Neural progenitor cell (in vitro differentiated cells): ENCODE measurements around the gene LAGE3. TPM values are rescaled to one million over a fixed set of nuclear protein-coding genes. Genes with fewer than 3 reads are reported as not detected.

ENCODE experiments used
- DNase-seq: peaks from one replicate; pipeline ENCODE4 v3.0.0-alpha.2; 2016; ENCODE audit warnings: low spot score
- H2AFZ ChIP-seq: fragments of 200-600 bp; sonication (generic); replicated peaks from 2 replicates; pipeline ENCODE4 v1.6.1; 2016; ENCODE audit warnings: antibody characterized with exemption
- H3F3A ChIP-seq: fragments of 200-600 bp; sonication (generic); 2 replicates; pipeline ENCODE4 v1.6.1; 2016; ENCODE audit warnings: antibody characterized with exemption, low read depth
- H3K27ac ChIP-seq: fragments of 200-600 bp; sonication (generic); 2 replicates; pipeline ENCODE4 v1.5.1; 2016; ENCODE audit warnings: mild to moderate bottlenecking
- H3K27me3 ChIP-seq: fragments of 200-600 bp; sonication (generic); 2 replicates; pipeline ENCODE4 v1.6.1; 2016; ENCODE audit warnings: mild to moderate bottlenecking, moderate library complexity
- H3K36me3 ChIP-seq: fragments of 200-600 bp; sonication (generic); 2 replicates; pipeline ENCODE4 v1.5.1; 2016
- H3K4me1 ChIP-seq: fragments of 200-600 bp; sonication (generic); 2 replicates; pipeline ENCODE4 v1.6.1; 2016; ENCODE audit warnings: mixed run types
- H3K4me2 ChIP-seq: fragments of 200-600 bp; sonication (generic); 2 replicates; pipeline ENCODE4 v1.6.1; 2016
- H3K4me3 ChIP-seq: fragments of 200-600 bp; sonication (generic); 2 replicates; pipeline ENCODE4 v1.5.1; 2016
- H3K79me2 ChIP-seq: fragments of 200-600 bp; sonication (generic); 2 replicates; pipeline ENCODE4 v1.6.1; 2016; ENCODE audit warnings: low read depth
- H3K9ac ChIP-seq: fragments of 200-600 bp; sonication (generic); 2 replicates; pipeline ENCODE4 v1.6.1; 2016
- H3K9me3 ChIP-seq: fragments of 200-600 bp; sonication (generic); 2 replicates; pipeline ENCODE4 v1.5.1; 2016; ENCODE audit warnings: low read depth
- H4K20me1 ChIP-seq: fragments of 200-600 bp; sonication (generic); 2 replicates; pipeline ENCODE4 v1.6.1; 2016; ENCODE audit warnings: low read depth
- H3K27ac Mint-ChIP-seq: 3 replicates; pipeline ENCODE4 v1.8.0; 2021; ENCODE audit warnings: mixed read lengths
- H3K27me3 Mint-ChIP-seq: 2 replicates; pipeline ENCODE4 v1.8.0; 2022; ENCODE audit warnings: low read depth, mild to moderate bottlenecking, inconsistent platforms, moderate library complexity, mixed read lengths; ENCODE audit not compliant: insufficient read depth
- H3K36me3 Mint-ChIP-seq: 3 replicates; pipeline ENCODE4 v1.8.0; 2021; ENCODE audit warnings: mixed read lengths
- H3K4me1 Mint-ChIP-seq: 3 replicates; pipeline ENCODE4 v1.8.0; 2021; ENCODE audit warnings: mixed read lengths
- H3K4me3 Mint-ChIP-seq: 3 replicates; pipeline ENCODE4 v1.8.0; 2021; ENCODE audit warnings: mild to moderate bottlenecking, moderate library complexity, mixed read lengths
- H3K9me3 Mint-ChIP-seq: 3 replicates; pipeline ENCODE4 v1.8.0; 2020; ENCODE audit warnings: mixed read lengths
- EZH2 ChIP-seq: fragments of 200-600 bp; sonication (generic); IDR thresholded peaks from 2 replicates; pipeline ENCODE4 v1.6.1; 2017; ENCODE audit warnings: antibody characterized with exemption, mild to moderate bottlenecking, moderate library complexity
- EZH2phosphoT487 ChIP-seq: fragments of 200-600 bp; sonication (generic); IDR thresholded peaks from 2 replicates; pipeline ENCODE4 v1.6.1; 2017; ENCODE audit warnings: antibody characterized with exemption
- total RNA-seq: library from RNA; depleted of rRNA; stranded (reverse); fragments of >200 nt; gene quantifications from 2 replicates; pipeline ENCODE4 v1.2.3, GENCODE V29; 2015; ENCODE audit warnings: low replicate concordance
- TF ChIP-seq, protein P1 (sequence below): fragments of 200-600 bp; sonication (generic); IDR thresholded peaks from 2 replicates; pipeline ENCODE4 v1.5.1; 2017; ENCODE audit warnings: antibody characterized with exemption, mild to moderate bottlenecking

Gene LAGE3
- total RNA-seq, 1 donor from 2014 or later, result 7.6 TPM

DNA sequence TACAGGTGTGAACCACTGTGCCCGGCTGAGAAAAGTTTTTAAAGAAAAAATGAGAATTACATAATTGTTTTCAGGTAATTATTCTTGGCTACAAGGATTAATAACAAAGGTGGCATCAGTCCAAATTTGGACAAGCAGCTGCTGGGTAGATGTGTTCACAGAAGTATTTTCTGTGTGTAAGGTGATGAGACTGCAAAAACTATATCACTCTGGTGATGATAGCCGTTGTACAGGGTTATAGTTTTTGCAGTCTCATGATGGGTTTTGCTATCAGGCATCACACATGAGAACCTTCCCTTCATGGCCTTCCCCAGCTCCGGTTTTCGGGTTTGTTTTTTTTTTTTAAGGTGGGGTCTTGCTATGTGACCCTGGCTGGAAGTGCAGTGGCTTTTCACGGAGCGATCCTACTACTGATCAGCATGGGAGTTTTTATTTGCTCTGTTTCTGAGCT lies 16.4 kb upstream of the LAGE3 start:
- H3K27ac Mint-ChIP-seq, result no peak overlapping the region
- H3K9me3 ChIP-seq, result no peaks in the 10 kb centered on the region
- H3K79me2 ChIP-seq, result no peaks in the 10 kb centered on the region
- TF ChIP-seq EZH2phosphoT487 (no peak), EZH2 (no peak)
- TF ChIP-seq, protein P1, sequence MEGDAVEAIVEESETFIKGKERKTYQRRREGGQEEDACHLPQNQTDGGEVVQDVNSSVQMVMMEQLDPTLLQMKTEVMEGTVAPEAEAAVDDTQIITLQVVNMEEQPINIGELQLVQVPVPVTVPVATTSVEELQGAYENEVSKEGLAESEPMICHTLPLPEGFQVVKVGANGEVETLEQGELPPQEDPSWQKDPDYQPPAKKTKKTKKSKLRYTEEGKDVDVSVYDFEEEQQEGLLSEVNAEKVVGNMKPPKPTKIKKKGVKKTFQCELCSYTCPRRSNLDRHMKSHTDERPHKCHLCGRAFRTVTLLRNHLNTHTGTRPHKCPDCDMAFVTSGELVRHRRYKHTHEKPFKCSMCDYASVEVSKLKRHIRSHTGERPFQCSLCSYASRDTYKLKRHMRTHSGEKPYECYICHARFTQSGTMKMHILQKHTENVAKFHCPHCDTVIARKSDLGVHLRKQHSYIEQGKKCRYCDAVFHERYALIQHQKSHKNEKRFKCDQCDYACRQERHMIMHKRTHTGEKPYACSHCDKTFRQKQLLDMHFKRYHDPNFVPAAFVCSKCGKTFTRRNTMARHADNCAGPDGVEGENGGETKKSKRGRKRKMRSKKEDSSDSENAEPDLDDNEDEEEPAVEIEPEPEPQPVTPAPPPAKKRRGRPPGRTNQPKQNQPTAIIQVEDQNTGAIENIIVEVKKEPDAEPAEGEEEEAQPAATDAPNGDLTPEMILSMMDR, result no peak
- H3K4me3 Mint-ChIP-seq, result no peak overlapping the region
- no peaks in the 10 kb centered on the region for H3K36me3 ChIP-seq
- no peak overlapping the region for H2AFZ ChIP-seq
- H3K4me3 ChIP-seq, result no peak overlapping the region
- peaks cover 7% of the 10 kb centered on the region for H3F3A ChIP-seq
- peaks cover 10% of the 10 kb centered on the region for H3K9me3 Mint-ChIP-seq
- no peak overlapping the region for H3K4me2 ChIP-seq
- no peak overlapping the region for H3K27ac ChIP-seq
- H3K4me1 ChIP-seq, result no peaks in the 10 kb centered on the region
- H3K27me3 Mint-ChIP-seq, result peaks cover 4% of the 10 kb centered on the region
- DNase-seq, result no peak
- H3K4me1 Mint-ChIP-seq, result no peaks in the 10 kb centered on the region
- no peaks in the 10 kb centered on the region for H3K36me3 Mint-ChIP-seq
- H3K27me3 ChIP-seq, result no peaks in the 10 kb centered on the region
- no peak overlapping the region for H3K9ac ChIP-seq
- no peaks in the 10 kb centered on the region for H4K20me1 ChIP-seq

DNA sequence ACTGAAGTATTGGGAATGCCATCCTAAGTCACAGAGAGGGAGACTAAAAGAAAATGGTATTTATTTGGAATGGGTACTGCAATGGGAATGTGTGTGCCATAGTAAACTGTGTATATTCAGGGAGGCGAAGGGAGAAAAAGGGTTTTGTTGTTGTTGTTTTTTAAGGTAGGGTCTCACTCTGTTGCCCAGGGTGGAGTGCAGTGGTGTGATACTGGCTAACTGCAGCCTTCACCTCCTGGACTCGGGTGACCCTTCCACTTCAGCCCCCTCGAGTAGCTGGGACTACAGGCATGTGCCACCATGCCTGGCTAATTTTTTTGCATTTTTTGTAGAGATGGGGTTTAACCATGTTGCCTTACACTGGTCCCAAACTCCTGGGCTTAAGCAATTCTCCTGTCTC lies 15.6 kb upstream of the LAGE3 start:
- DNase-seq, result no peak
- Histone ChIP-seq H3K4me1 (no peaks in the 10 kb centered on the region), H3K9ac (no peak overlapping the region), H4K20me1 (no peaks in the 10 kb centered on the region), H3K36me3 (no peaks in the 10 kb centered on the region), H3K9me3 (no peaks in the 10 kb centered on the region), H3K27ac (no peak overlapping the region), H3K27me3 (peaks cover 3% of the 10 kb centered on the region), H3K4me3 (no peak overlapping the region), H3K4me2 (no peak overlapping the region), H3K79me2 (no peaks in the 10 kb centered on the region), H3F3A (peaks cover 7% of the 10 kb centered on the region), H2AFZ (no peak overlapping the region)
- Mint-ChIP-seq H3K27ac (no peak overlapping the region), H3K27me3 (peaks cover 6% of the 10 kb centered on the region), H3K9me3 (peaks cover 11% of the 10 kb centered on the region), H3K4me1 (peaks cover under 1% of the 10 kb centered on the region), H3K4me3 (no peak overlapping the region), H3K36me3 (no peaks in the 10 kb centered on the region)
- TF ChIP-seq EZH2phosphoT487, result no peak
- TF ChIP-seq, protein P1, result no peak
- TF ChIP-seq EZH2, result no peak

DNA sequence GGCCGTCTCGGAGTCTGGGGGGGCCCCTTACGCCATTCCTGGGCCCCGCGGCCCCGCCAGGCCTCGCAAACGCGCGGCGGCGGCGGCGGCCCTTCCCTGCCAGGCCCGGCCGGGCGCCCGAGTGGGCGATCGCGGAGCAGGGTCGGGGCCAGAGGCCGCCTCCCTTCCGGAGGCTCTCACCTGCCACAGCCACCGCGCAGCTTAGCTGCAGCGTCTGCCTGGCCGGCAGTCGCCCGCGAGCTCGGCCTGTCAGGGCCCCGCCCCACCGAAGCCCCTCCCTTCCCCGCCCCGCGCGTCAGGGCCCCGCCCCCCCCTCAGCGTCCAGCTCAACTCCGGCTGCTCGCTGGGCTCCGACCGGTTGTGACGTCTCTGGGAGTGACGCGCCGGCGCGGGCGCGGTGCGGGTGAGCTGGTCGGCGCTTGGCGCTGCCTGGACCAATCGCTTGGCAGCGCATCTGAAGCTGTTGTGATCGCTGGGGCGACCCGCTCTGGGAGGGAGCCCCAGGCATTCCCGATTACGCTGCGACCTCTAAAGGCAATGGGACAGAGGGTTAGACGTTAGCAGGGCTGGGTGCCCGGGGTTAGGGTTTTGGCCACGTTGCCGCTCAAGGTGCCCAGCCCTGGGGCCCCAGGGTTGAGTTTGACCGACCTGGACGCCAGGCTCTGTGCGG lies 11.5 kb upstream of the LAGE3 start, which contains the start of gene SLC10A3:
SLC10A3 (minus strand) TSS at position 216 of the 670 bp plus-strand sequence. CDS start 1,689 bp downstream, outside the sequence.
- Mint-ChIP-seq H3K36me3 (peaks cover 4% of the 10 kb centered on the region), H3K9me3 (peaks cover 18% of the 10 kb centered on the region), H3K4me3 (peak within 1 kb of the TSS; percentile 88), H3K4me1 (peaks cover 3% of the 10 kb centered on the region), H3K27ac (peak within 1 kb of the TSS; percentile 57), H3K27me3 (peaks cover 9% of the 10 kb centered on the region)
- H3K9me3 ChIP-seq, result no peaks in the 10 kb centered on the region
- peak within 1 kb of the TSS; percentile 52 for H3K9ac ChIP-seq
- H3K79me2 ChIP-seq, result no peaks in the 10 kb centered on the region
- no peak for TF ChIP-seq EZH2phosphoT487
- TF ChIP-seq, protein P1, result peak; percentile 24
- peak within 1 kb of the TSS; percentile 83 for H3K27ac ChIP-seq
- peak; percentile 95 for DNase-seq
- no peaks in the 10 kb centered on the region for H3K4me1 ChIP-seq
- no peaks in the 10 kb centered on the region for H3K36me3 ChIP-seq
- H3K27me3 ChIP-seq, result peaks cover 11% of the 10 kb centered on the region
- no peaks in the 10 kb centered on the region for H4K20me1 ChIP-seq
- H3K4me2 ChIP-seq, result peak within 1 kb of the TSS; percentile 78
- peak within 1 kb of the TSS; percentile 55 for H3K4me3 ChIP-seq
- H3F3A ChIP-seq, result peaks cover 9% of the 10 kb centered on the region
- H2AFZ ChIP-seq, result peak within 1 kb of the TSS; percentile 65
